Esophagus muscularis mucosa (tissue), 4 donors: Measurements from ENCODE around the gene UGT1A10. TPM values are rescaled to one million over a fixed set of nuclear protein-coding genes. Genes with fewer than 3 reads are reported as not detected.

Experiments
- DNase-seq: peaks from one replicate; pipeline ENCODE4 v3.0.0-alpha.2; 2017; ENCODE audit errors: extremely low spot score
- H3K27ac ChIP-seq, 4 donors: fragments of 200-600 bp; sonication (generic); replicated peaks in 1 of 4; 1 replicate in 3 of 4; 2 replicates in 1 of 4; pipeline ENCODE4 v1.5.1; 2016 to 2019; ENCODE audit warnings: mild to moderate bottlenecking in 1 of 4
- H3K27me3 ChIP-seq, 4 donors: fragments of 200-600 bp; sonication (generic); one replicate each; pipeline versions ENCODE4 v1.5.1 to v1.6.0; 2016 to 2019
- H3K36me3 ChIP-seq, 4 donors: fragments of 200-600 bp; sonication (generic); one replicate each; pipeline ENCODE4 v1.5.1; 2016 to 2019
- H3K4me1 ChIP-seq, 4 donors: fragments of 200-600 bp; sonication (generic); one replicate each; pipeline ENCODE4 v1.5.1; 2016 to 2019
- H3K4me3 ChIP-seq, 4 donors: fragments of 200-600 bp; sonication (generic); 1 replicate in 2 of 4; 2 replicates in 2 of 4; pipeline ENCODE4 v1.5.1; 2016 to 2019; ENCODE audit warnings: mild to moderate bottlenecking in 4 of 4, moderate library complexity in 1 of 4
- H3K9me3 ChIP-seq, 4 donors: fragments of 200-600 bp; sonication (generic); 1 replicate in 3 of 4; 2 replicates in 1 of 4; pipeline ENCODE4 v1.5.1; 2016 to 2019
- CTCF ChIP-seq, 3 experiments: fragments of 200-600 bp in 2 of 3; fragments of 450-650 bp in 1 of 3; sonication (generic) in 2 of 3; IDR thresholded peaks; one replicate each; pipeline ENCODE4 v1.5.1; 2017 to 2019; ENCODE audit warnings: antibody characterized with exemption in 3 of 3, mild to moderate bottlenecking in 2 of 3, moderate library complexity in 1 of 3
- EP300 ChIP-seq: sonication (generic); formaldehyde crosslinking; IDR thresholded peaks from one replicate; pipeline ENCODE4 v1.6.1; 2017; ENCODE audit warnings: antibody characterized with exemption
- POLR2A ChIP-seq: fragments of 450-650 bp; IDR thresholded peaks from one replicate; pipeline ENCODE4 v1.6.1; 2017; ENCODE audit warnings: antibody characterized with exemption, moderate library complexity, mild to moderate bottlenecking, low read depth
- POLR2AphosphoS5 ChIP-seq, 2 donors: sonication (generic); formaldehyde crosslinking; IDR thresholded peaks; one replicate each; pipeline ENCODE4 v1.6.1; 2017; ENCODE audit warnings: antibody characterized with exemption in 2 of 2
- WGBS: methylation state at CpG from one replicate; pipeline ENCODE4 v1.1.5; 2018; 5-methylcytosine and 5-hydroxymethylcytosine counted together
- intact Hi-C: fragments of 100-400 bp; cut with DNase I; formaldehyde crosslinking; loops from one replicate; pipeline ENCODE4 v1.15.1; 2023
- total RNA-seq, 4 donors: library from RNA; depleted of rRNA; stranded (reverse); fragments of >200 nt; gene quantifications; one replicate each; pipeline versions ENCODE4 v1.1.0 to v1.2.1, GENCODE V29; 2016

The UGT1A10 gene
- total RNA-seq, 4 donors from 2014 or later: not detected

GRCh38 chr2:233754872-233755611 is 118.8 kb downstream of the UGT1A10 start:
- Histone ChIP-seq H3K27ac (no peak overlapping the region), H3K9me3 (no peaks in the 10 kb centered on the region), H3K36me3 (no peaks in the 10 kb centered on the region), H3K4me3 (no peak overlapping the region), H3K4me1 (no peaks in the 10 kb centered on the region), H3K27me3 (no peaks in the 10 kb centered on the region)
- intact Hi-C loops: no loop called here
- no peak for DNase-seq
- TF ChIP-seq POLR2A (no peak), EP300 (no peak), CTCF (IDR thresholded peaks at IDR 0.05) (no peak), POLR2AphosphoS5 (IDR thresholded peaks at IDR 0.05) (no peak)
- 93% methylated on average over 36 of the region's 44 CpGs for WGBS

GRCh38 chr2:233756429-233757081 is 120.3 kb downstream of the UGT1A10 start:
- H3K9me3 ChIP-seq: no peaks in the 10 kb centered on the region
- H3K27me3 ChIP-seq: no peaks in the 10 kb centered on the region
- no peaks in the 10 kb centered on the region for H3K36me3 ChIP-seq
- WGBS: 77% methylated on average over 7 of the region's 7 CpGs
- intact Hi-C loops: no loop called here
- TF ChIP-seq POLR2A (no peak), POLR2AphosphoS5 (IDR thresholded peaks at IDR 0.05) (no peak), EP300 (no peak), CTCF (IDR thresholded peaks at IDR 0.05) (no peak)
- H3K27ac ChIP-seq: no peak overlapping the region
- no peak for DNase-seq
- no peak overlapping the region for H3K4me3 ChIP-seq
- no peaks in the 10 kb centered on the region for H3K4me1 ChIP-seq

GRCh38 chr2:233758141-233758540 is 121.9 kb downstream of the UGT1A10 start:
- Histone ChIP-seq H3K36me3 (no peaks in the 10 kb centered on the region), H3K27me3 (no peaks in the 10 kb centered on the region), H3K27ac (no peak overlapping the region)

GRCh38 chr2:233758849-233759248 is 122.6 kb downstream of the UGT1A10 start:
- DNase-seq: no peak
- TF ChIP-seq POLR2AphosphoS5 (IDR thresholded peaks at IDR 0.05): no peak
- no peak for TF ChIP-seq POLR2A
- no peak for TF ChIP-seq EP300
- TF ChIP-seq CTCF (IDR thresholded peaks at IDR 0.05): no peak
- 88% methylated on average over 2 of the region's 2 CpGs for WGBS
- intact Hi-C loops: no loop called here
- H3K36me3 ChIP-seq: no peaks in the 10 kb centered on the region
- no peaks in the 10 kb centered on the region for H3K4me1 ChIP-seq
- no peaks in the 10 kb centered on the region for H3K9me3 ChIP-seq
- H3K27me3 ChIP-seq: peaks cover 0 to 3% (median 0%) of the 10 kb centered on the region in 4 donors
- no peak overlapping the region for H3K4me3 ChIP-seq
- H3K27ac ChIP-seq: no peak overlapping the region

More at GRCh38 chr2:233758141-233758540, 121.9 kb downstream of the UGT1A10 start:
- TF ChIP-seq CTCF (IDR thresholded peaks at IDR 0.05): no peak
- no peak for TF ChIP-seq POLR2AphosphoS5 (IDR thresholded peaks at IDR 0.05)
- TF ChIP-seq POLR2A: no peak
- TF ChIP-seq EP300: no peak
- Histone ChIP-seq H3K4me3 (no peak overlapping the region), H3K4me1 (no peaks in the 10 kb centered on the region), H3K9me3 (no peaks in the 10 kb centered on the region)
- intact Hi-C loops: no loop called here
- no peak for DNase-seq
